ENCODE measurements around the gene ABCC1.
"Not testable (repeated sequence)": the region's sequence is repeated elsewhere in the genome, so short reads cannot be mapped to it uniquely, and the experiment has no call there.

The ABCC1 gene

GRCh38 chr16:15970743-15971439 is 21.5 kb downstream of the ABCC1 start:
- DNase-seq, result no peak

- no peak for DNase-seq
Measured at GRCh38 chr16:15971440-15971815, 22.0 kb downstream of the ABCC1 start.

GRCh38 chr16:15972046-15972868 is 22.8 kb downstream of the ABCC1 start:
- no peak for DNase-seq

- no peak for DNase-seq
Measured at GRCh38 chr16:15973421-15973820, 24.0 kb downstream of the ABCC1 start.

- DNase-seq, result no peak
Measured at GRCh38 chr16:15974057-15974456, 24.6 kb downstream of the ABCC1 start.

GRCh38 chr16:15975172-15975571 is 25.8 kb downstream of the ABCC1 start:
- no peak for DNase-seq

GRCh38 chr16:15976225-15976812 is 26.9 kb downstream of the ABCC1 start:
- no peak for DNase-seq

- DNase-seq, result no peak
Measured at GRCh38 chr16:15976929-15977637, 27.7 kb downstream of the ABCC1 start.

GRCh38 chr16:15979801-15980200 is 30.4 kb downstream of the ABCC1 start:
- DNase-seq, result no peak

GRCh38 chr16:15980329-15980728 is 30.9 kb downstream of the ABCC1 start:
- no peak for DNase-seq

- no peak for DNase-seq
Measured at GRCh38 chr16:15981382-15981781, 32.0 kb downstream of the ABCC1 start.

- not testable (repeated sequence) for DNase-seq
Measured at GRCh38 chr16:15982194-15982915, 32.9 kb downstream of the ABCC1 start.

GRCh38 chr16:15983898-15984297 is 34.5 kb downstream of the ABCC1 start:
- DNase-seq, result no peak

GRCh38 chr16:15985144-15985543 is 35.7 kb downstream of the ABCC1 start:
- DNase-seq, result no peak

GRCh38 chr16:15986261-15986660 is 36.8 kb downstream of the ABCC1 start:
- no peak for DNase-seq

- no peak for DNase-seq
Measured at GRCh38 chr16:15988268-15989013, 39.0 kb downstream of the ABCC1 start.

- DNase-seq, result no peak
Measured at GRCh38 chr16:15990902-15991301, 41.5 kb downstream of the ABCC1 start.

GRCh38 chr16:15993128-15993527 is 43.7 kb downstream of the ABCC1 start:
- DNase-seq, result no peak

GRCh38 chr16:15993541-15993940 is 44.1 kb downstream of the ABCC1 start:
- DNase-seq, result no peak

- no peak for DNase-seq
Measured at GRCh38 chr16:15993946-15994665, 44.7 kb downstream of the ABCC1 start.

- no peak for DNase-seq
Measured at GRCh38 chr16:15996432-15997109, 47.2 kb downstream of the ABCC1 start.
